Measurements from ENCODE around the gene PPAN.

- TF ChIP-seq SP1 (IDR thresholded peaks at IDR 0.05) (no peak), SUZ12 (IDR thresholded peaks at IDR 0.05) (no peak), BHLHE40 (IDR thresholded peaks at IDR 0.05; ENCODE audit: borderline replicate concordance) (no peak), FOXM1 (IDR thresholded peaks at IDR 0.05; ENCODE audit: borderline replicate concordance) (no peak), ZNF384 (IDR thresholded peaks at IDR 0.05) (no peak), TARDBP (IDR thresholded peaks at IDR 0.05) (no peak), HDGF (IDR thresholded peaks at IDR 0.05; ENCODE audit: borderline replicate concordance) (no peak)
Measured at GRCh38 chr19:10085641-10086590, 20.2 kb upstream of the PPAN start, which contains the start of gene SHFL.
